Fibroblast of the aortic adventitia (primary cell): Measurements from ENCODE around the gene SWT1. TPM values are rescaled to one million over a fixed set of nuclear protein-coding genes. Genes with fewer than 3 reads are reported as not detected.

Source experiments
- DNase-seq: peaks from one replicate; pipeline ENCODE4 v3.0.0-alpha.2; 2010; ENCODE audit warnings: low read depth
- H3K4me3 ChIP-seq: 2 replicates; pipeline ENCODE4 v1.5.1; 2011; ENCODE audit warnings: low read depth, mild to moderate bottlenecking, control low read depth, low read length, moderate library complexity
- total RNA-seq: library from RNA; depleted of rRNA; stranded (reverse); fragments of >200 nt; gene quantifications from 2 replicates; pipeline ENCODE4 v1.2.3, GENCODE V29; 2012; ENCODE audit warnings: low replicate concordance
- TF ChIP-seq, protein P1 (sequence below): IDR thresholded peaks from 2 replicates; pipeline ENCODE4 v1.5.1; 2011; ENCODE audit warnings: mild to moderate bottlenecking, low read length, control low read depth, inconsistent platforms; ENCODE audit not compliant: insufficient read depth

Gene SWT1
- total RNA-seq, 1 donor, result 8.1 TPM

GRCh38 chr1:185311589-185312225, 154.7 kb downstream of the SWT1 start:
- TF ChIP-seq, protein P1, sequence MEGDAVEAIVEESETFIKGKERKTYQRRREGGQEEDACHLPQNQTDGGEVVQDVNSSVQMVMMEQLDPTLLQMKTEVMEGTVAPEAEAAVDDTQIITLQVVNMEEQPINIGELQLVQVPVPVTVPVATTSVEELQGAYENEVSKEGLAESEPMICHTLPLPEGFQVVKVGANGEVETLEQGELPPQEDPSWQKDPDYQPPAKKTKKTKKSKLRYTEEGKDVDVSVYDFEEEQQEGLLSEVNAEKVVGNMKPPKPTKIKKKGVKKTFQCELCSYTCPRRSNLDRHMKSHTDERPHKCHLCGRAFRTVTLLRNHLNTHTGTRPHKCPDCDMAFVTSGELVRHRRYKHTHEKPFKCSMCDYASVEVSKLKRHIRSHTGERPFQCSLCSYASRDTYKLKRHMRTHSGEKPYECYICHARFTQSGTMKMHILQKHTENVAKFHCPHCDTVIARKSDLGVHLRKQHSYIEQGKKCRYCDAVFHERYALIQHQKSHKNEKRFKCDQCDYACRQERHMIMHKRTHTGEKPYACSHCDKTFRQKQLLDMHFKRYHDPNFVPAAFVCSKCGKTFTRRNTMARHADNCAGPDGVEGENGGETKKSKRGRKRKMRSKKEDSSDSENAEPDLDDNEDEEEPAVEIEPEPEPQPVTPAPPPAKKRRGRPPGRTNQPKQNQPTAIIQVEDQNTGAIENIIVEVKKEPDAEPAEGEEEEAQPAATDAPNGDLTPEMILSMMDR, result no peak
- no peak for DNase-seq
- no peak overlapping the region for H3K4me3 ChIP-seq

- no peak for DNase-seq
- TF ChIP-seq, protein P1, result no peak
- no peak overlapping the region for H3K4me3 ChIP-seq
Measured at GRCh38 chr1:185312361-185313138, 155.6 kb downstream of the SWT1 start.

GRCh38 chr1:185314411-185314810, 157.4 kb downstream of the SWT1 start:
- TF ChIP-seq, protein P1, result no peak
- peak; percentile 12 for DNase-seq
- H3K4me3 ChIP-seq, result peak overlapping the region; percentile 31

GRCh38 chr1:185315445-185316071, 158.6 kb downstream of the SWT1 start:
- TF ChIP-seq, protein P1, result no peak
- peak; percentile 12 for DNase-seq
- peak overlapping the region; percentile 85 for H3K4me3 ChIP-seq

DNA sequence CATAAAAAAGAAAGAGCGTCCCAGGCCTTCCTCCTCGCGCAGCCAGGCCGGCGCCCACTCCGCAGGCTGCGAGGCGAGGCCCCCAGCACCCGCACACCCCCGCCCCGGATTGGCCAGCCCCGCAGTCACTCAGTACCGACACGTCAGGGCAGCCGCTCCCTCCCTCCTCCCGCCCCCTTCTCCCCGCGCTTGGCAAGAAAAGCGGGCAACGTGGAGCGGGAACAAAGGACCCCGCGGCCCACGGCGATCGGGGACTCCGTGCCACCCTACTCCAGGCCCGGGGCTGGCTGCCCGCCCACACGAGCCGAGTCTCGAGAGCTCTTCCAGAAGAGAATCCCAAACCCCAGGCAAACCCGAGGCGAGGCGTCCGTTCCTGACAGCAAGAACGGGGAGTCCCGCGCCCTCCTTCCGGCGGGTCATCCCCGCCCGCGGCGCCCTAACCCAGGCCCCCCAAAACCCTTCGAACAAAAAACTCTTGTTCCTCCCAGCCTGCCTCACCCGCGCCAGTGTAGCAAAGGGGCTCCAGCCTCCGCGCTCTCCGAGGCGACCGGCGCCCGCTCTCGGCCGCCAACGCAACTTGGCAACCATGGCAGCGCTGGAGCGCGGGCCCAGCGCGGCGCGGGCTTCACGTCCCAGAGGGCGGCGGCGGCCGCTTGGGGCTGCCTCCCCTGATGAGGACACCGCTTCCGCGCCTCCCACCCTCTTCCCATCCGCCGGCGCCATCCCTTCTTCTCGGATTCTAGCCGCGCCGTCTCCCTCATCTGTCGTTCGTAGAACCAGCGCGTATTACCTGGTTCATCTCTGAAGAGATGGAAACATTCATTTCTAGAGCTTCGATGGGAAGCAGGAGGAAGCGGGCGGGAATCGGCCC, 159.4 kb downstream of the SWT1 start:
- DNase-seq, result peak; percentile 90
- peak overlapping the region; percentile 85 for H3K4me3 ChIP-seq
- TF ChIP-seq, protein P1, result no peak

- peak within 1 kb of the TSS; percentile 85 for H3K4me3 ChIP-seq
- peak; percentile 87 for DNase-seq
- TF ChIP-seq, protein P1, result peak; percentile 20
Measured at GRCh38 chr1:185317034-185317885, 160.3 kb downstream of the SWT1 start, which contains the start of gene IVNS1ABP. Gene IVNS1ABP (minus strand): TSS chr1:185317243. CDS start chr1:185309493, 7,750 bp downstream.
